Coronary artery (tissue), 2 donors: Measurements from ENCODE around the gene OSBPL6.
A peak's percentile ranks its signal among the peaks of the same experiment; 100 is the strongest.
"Not testable (repeated sequence)": the region's sequence is repeated elsewhere in the genome, so short reads cannot be mapped to it uniquely, and the experiment has no call there.

Source experiments
- DNase-seq: peaks from one replicate; pipeline ENCODE4 v3.0.0-alpha.2; 2017; ENCODE audit warnings: low spot score
- H3K27ac ChIP-seq, 2 donors: fragments of 200-600 bp; sonication (generic); one replicate each; pipeline ENCODE4 v1.5.1; 2016 to 2019
- H3K4me3 ChIP-seq: fragments of 200-600 bp; sonication (generic); 2 replicates; pipeline ENCODE4 v1.5.1; 2016; ENCODE audit warnings: mild to moderate bottlenecking, moderate library complexity
- CTCF ChIP-seq: fragments of 200-600 bp; sonication (generic); IDR thresholded peaks from one replicate; pipeline ENCODE4 v1.5.1; 2019; ENCODE audit warnings: antibody characterized with exemption

Gene OSBPL6

DNA sequence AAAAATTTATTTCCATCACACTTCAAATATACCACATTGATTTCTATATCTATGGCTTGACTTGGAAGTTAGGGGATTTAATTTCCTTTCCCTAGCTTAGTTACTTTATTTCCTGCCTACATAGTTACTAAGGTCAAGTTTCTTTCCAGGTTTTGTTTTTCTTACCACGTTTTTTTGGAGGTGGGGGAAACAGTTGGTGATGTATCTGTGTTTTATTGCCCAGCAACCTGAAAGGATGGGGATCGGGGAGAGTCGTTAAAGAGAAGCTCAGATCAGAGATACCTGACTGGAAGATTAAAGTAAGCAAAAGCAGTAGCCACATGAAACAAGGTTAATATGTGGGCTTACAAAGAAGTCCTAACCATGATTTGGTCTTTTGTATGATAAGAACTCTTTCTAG lies 127.8 kb downstream of the OSBPL6 start:
- TF ChIP-seq CTCF: no peak
- Histone ChIP-seq H3K27ac (no peak overlapping the region), H3K4me3 (no peak overlapping the region)
- no peak for DNase-seq

- DNase-seq, H3K27ac ChIP-seq, H3K4me3 ChIP-seq: not testable (repeated sequence)
Measured at GRCh38 chr2:178323331-178323730, 129.0 kb downstream of the OSBPL6 start.

- TF ChIP-seq CTCF: no peak
- peak overlapping the region; percentile 16 for H3K4me3 ChIP-seq
- no peak for DNase-seq
- H3K27ac ChIP-seq: no peak overlapping the region
Measured at GRCh38 chr2:178324077-178324476, 129.8 kb downstream of the OSBPL6 start.

DNA sequence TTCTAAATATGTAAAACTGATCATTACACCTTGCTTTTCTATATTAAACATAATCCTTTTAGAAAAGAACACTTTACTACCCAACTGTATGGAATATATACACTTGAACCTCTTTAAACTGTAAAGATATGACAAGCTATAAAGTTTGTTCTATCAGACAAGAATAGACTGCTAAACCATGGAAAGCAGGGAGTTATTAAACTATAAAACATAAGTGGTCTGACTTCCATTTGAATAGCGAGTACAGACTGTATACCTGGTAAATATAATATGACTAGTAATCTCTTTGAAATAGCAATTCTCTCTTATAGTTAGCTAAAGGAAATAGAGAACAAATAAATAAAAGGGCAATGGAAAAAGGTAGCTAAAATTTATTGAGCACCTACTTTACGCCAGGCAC lies 131.0 kb downstream of the OSBPL6 start:
- Histone ChIP-seq H3K27ac (no peak overlapping the region), H3K4me3 (no peak overlapping the region)
- no peak for TF ChIP-seq CTCF
- DNase-seq: no peak

DNA sequence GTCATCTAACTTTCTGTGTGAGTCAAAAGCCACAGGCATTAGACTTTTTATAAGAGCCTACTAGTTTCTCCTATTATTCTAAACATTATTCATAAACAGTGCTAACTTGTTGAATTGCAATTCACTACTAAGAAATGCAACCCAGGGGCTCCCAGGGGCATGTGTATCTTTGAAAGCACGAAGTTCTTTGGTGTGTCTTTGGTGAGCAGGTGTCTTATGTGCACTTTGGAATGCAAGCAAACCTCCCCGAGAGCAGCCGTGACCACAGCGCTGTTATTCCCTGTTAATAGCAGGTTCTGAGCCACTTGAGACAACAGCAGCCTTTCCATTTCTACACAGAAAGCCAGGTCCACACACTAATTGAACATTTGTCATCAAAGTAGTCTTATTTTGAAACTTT lies 133.2 kb downstream of the OSBPL6 start:
- Histone ChIP-seq H3K27ac (no peak overlapping the region), H3K4me3 (no peak overlapping the region)
- no peak for TF ChIP-seq CTCF
- DNase-seq: no peak

DNA sequence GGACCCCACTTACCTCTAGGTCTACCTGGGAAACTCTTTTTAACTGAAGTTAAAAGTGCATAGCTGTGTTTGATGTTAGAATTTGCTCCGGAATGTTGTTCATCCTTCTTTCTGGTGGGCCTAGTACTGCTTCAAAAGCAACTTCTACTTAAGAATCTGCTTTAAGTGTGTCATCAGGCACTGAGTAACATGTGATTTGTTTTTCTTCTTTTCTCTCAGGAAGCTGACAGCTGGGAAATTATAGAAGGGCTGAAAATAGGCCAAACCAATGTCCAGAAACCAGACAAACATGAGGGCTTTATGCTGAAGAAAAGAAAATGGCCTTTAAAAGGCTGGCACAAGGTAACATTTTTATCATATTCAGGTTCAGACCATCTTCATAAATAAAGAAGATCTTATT lies 133.7 kb downstream of the OSBPL6 start:
- no peak for TF ChIP-seq CTCF
- Histone ChIP-seq H3K27ac (no peak overlapping the region), H3K4me3 (no peak overlapping the region)
- no peak for DNase-seq

GRCh38 chr2:178330175-178331017 lies 136.1 kb downstream of the OSBPL6 start:
- Histone ChIP-seq H3K27ac (no peak overlapping the region), H3K4me3 (no peak overlapping the region)
- no peak for DNase-seq
- no peak for TF ChIP-seq CTCF
